Measurements from ENCODE around the gene ARFGAP1.

DNA sequence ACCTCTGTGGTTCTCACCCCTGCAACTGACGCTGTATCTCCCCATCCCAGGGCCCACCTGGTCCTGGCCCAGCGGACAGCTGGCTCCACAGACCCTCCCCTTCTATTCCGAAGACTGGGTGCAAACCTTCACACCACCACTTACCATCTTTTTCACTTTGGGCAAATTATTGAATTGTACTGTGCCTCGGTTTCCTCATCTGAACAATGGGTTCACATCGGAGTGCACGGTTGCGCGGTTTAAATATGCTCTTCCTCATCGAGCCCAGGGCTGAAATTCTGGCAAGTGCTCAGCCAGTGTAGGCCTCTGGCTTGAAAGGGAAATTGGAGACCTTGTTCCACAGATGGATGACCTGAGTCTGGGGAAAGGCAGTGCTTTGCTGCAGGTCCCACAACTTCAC lies 2.9 kb upstream of the ARFGAP1 start:
- TF ChIP-seq, protein P1, sequence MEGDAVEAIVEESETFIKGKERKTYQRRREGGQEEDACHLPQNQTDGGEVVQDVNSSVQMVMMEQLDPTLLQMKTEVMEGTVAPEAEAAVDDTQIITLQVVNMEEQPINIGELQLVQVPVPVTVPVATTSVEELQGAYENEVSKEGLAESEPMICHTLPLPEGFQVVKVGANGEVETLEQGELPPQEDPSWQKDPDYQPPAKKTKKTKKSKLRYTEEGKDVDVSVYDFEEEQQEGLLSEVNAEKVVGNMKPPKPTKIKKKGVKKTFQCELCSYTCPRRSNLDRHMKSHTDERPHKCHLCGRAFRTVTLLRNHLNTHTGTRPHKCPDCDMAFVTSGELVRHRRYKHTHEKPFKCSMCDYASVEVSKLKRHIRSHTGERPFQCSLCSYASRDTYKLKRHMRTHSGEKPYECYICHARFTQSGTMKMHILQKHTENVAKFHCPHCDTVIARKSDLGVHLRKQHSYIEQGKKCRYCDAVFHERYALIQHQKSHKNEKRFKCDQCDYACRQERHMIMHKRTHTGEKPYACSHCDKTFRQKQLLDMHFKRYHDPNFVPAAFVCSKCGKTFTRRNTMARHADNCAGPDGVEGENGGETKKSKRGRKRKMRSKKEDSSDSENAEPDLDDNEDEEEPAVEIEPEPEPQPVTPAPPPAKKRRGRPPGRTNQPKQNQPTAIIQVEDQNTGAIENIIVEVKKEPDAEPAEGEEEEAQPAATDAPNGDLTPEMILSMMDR (conservative IDR thresholded peaks at IDR 0.05; ENCODE audit: low read length), result no peak
- no peak for TF ChIP-seq EZH2phosphoT487 (IDR thresholded peaks at IDR 0.05; ENCODE audit: borderline replicate concordance)
